ENCODE data around the gene PCDHB9.
"Not testable (repeated sequence)": the region's sequence is repeated elsewhere in the genome, so short reads cannot be mapped to it uniquely, and the experiment has no call there.

Gene PCDHB9

DNA sequence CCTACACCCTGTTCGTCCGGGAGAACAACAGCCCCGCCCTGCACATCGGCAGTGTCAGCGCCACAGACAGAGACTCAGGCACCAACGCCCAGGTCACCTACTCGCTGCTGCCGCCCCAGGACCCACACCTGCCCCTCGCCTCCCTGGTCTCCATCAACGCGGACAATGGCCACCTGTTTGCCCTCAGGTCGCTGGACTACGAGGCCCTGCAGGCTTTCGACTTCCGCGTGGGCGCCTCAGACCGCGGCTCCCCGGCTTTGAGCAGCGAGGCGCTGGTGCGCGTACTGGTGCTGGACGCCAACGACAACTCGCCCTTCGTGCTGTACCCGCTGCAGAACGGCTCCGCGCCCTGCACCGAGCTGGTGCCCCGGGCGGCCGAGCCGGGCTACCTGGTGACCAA is 1.7 kb downstream of the PCDHB9 start:
- DNase-seq (ENCODE audit: low spot score): not testable (repeated sequence)

- DNase-seq (ENCODE audit: low spot score): not testable (repeated sequence)
Observed at GRCh38 chr5:141189131-141189530, 2.2 kb downstream of the PCDHB9 start.

- DNase-seq (ENCODE audit: low spot score): peak; percentile 47
Observed at GRCh38 chr5:141192110-141192725, 5.3 kb downstream of the PCDHB9 start, which contains the start of gene PCDHB10. Gene PCDHB10 (plus strand): TSS chr5:141192353. CDS start chr5:141192553, 200 bp downstream.

GRCh38 chr5:141194332-141194731 is 7.4 kb downstream of the PCDHB9 start:
- DNase-seq (ENCODE audit: low spot score): not testable (repeated sequence)

DNA sequence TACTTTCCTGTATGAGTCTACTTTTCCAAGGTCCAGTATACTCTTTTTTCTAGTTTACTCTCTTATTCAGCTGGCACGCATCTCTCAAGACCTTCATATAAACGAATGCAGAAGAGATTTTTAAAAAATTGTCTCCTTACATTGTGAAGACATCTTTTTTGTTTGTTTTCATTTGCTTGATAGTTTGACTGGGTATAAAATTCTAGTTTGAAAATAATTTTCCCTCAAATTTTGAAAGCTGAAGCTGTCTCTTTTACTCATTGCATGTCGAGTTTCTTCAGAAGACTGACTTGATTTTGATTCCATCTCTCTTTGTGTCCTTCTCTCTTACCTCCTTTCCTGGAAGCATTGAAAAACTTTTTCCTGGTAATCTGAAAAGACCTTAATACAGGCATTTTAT is 9.4 kb downstream of the PCDHB9 start:
- no peak for DNase-seq (ENCODE audit: low spot score)

GRCh38 chr5:141199359-141200235 is 12.6 kb downstream of the PCDHB9 start, which contains the start of gene PCDHB11:
Gene PCDHB11 (plus strand): TSS chr5:141199627. CDS start chr5:141199775, 148 bp downstream.
- no peak for DNase-seq (ENCODE audit: low spot score)

DNA sequence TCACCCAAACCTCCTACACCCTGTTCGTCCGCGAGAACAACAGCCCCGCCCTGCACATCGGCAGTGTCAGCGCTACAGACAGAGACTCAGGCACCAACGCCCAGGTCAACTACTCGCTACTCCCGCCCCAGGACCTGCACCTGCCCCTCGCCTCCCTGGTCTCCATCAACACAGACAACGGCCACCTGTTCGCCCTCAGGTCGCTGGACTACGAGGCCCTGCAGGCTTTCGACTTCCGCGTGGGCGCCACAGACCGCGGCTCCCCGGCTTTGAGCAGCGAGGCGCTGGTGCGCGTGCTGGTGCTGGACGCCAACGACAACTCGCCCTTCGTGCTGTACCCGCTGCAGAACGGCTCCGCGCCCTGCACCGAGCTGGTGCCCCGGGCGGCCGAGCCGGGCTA is 14.2 kb downstream of the PCDHB9 start:
- not testable (repeated sequence) for DNase-seq (ENCODE audit: low spot score)

- not testable (repeated sequence) for DNase-seq (ENCODE audit: low spot score)
Observed at GRCh38 chr5:141201646-141202045, 14.7 kb downstream of the PCDHB9 start.

- peak; percentile 10 for DNase-seq (ENCODE audit: low spot score)
Observed at GRCh38 chr5:141208478-141208877, 21.5 kb downstream of the PCDHB9 start, which contains the start of gene PCDHB12. Gene PCDHB12 (plus strand): TSS chr5:141208719. CDS start chr5:141208908, 189 bp downstream.

GRCh38 chr5:141210281-141210680 is 23.3 kb downstream of the PCDHB9 start:
- not testable (repeated sequence) for DNase-seq (ENCODE audit: low spot score)

GRCh38 chr5:141210849-141211248 is 23.9 kb downstream of the PCDHB9 start:
- DNase-seq (ENCODE audit: low spot score): not testable (repeated sequence)

GRCh38 chr5:141213656-141214339 is 26.8 kb downstream of the PCDHB9 start, which contains the start of gene PCDHB13:
Gene PCDHB13 (plus strand): TSS chr5:141213919. CDS start chr5:141214124, 205 bp downstream.
- DNase-seq (ENCODE audit: low spot score): peak; percentile 31

- DNase-seq (ENCODE audit: low spot score): not testable (repeated sequence)
Observed at GRCh38 chr5:141214583-141214982, 27.6 kb downstream of the PCDHB9 start.

DNA sequence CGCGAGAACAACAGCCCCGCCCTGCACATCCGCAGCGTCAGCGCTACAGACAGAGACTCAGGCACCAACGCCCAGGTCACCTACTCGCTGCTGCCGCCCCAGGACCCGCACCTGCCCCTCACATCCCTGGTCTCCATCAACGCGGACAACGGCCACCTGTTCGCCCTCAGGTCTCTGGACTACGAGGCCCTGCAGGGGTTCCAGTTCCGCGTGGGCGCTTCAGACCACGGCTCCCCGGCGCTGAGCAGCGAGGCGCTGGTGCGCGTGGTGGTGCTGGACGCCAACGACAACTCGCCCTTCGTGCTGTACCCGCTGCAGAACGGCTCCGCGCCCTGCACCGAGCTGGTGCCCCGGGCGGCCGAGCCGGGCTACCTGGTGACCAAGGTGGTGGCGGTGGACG is 28.5 kb downstream of the PCDHB9 start:
- DNase-seq (ENCODE audit: low spot score): not testable (repeated sequence)

GRCh38 chr5:141216035-141216434 is 29.1 kb downstream of the PCDHB9 start:
- DNase-seq (ENCODE audit: low spot score): not testable (repeated sequence)

GRCh38 chr5:141223112-141223783 is 36.3 kb downstream of the PCDHB9 start, which contains the start of gene PCDHB14:
Gene PCDHB14 (plus strand): TSS chr5:141223343. CDS start chr5:141223506, 163 bp downstream.
- DNase-seq (ENCODE audit: low spot score): peak; percentile 28

- DNase-seq (ENCODE audit: low spot score): not testable (repeated sequence)
Observed at GRCh38 chr5:141224844-141225243, 37.9 kb downstream of the PCDHB9 start.

GRCh38 chr5:141225421-141225820 is 38.5 kb downstream of the PCDHB9 start:
- not testable (repeated sequence) for DNase-seq (ENCODE audit: low spot score)

- DNase-seq (ENCODE audit: low spot score): no peak
Observed at GRCh38 chr5:141234109-141234667, 47.2 kb downstream of the PCDHB9 start.

DNA sequence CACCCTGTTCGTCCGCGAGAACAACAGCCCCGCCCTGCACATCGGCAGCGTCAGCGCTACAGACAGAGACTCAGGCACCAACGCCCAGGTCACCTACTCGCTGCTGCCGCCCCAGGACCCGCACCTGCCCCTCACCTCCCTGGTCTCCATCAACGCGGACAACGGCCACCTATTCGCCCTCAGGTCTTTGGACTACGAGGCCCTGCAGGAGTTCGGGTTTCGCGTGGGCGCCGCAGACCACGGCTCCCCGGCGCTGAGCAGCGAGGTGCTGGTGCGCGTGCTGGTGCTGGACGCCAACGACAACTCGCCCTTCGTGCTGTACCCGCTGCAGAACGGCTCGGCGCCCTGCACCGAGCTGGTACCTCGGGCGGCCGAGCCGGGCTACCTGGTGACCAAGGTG is 49.0 kb downstream of the PCDHB9 start:
- not testable (repeated sequence) for DNase-seq (ENCODE audit: low spot score)
